WI38 (cell line): Measurements from ENCODE around the gene OR1M1.
"Not testable (repeated sequence)": the region's sequence is repeated elsewhere in the genome, so short reads cannot be mapped to it uniquely, and the experiment has no call there.

ENCODE experiments used
- H3K4me3 ChIP-seq: 2 replicates; pipeline ENCODE4 v1.5.1; 2011; ENCODE audit warnings: low read depth, mild to moderate bottlenecking, control low read depth, low read length
- CTCF ChIP-seq: IDR thresholded peaks from 2 replicates; pipeline ENCODE4 v1.5.1; 2012; ENCODE audit warnings: low read depth, mild to moderate bottlenecking, control low read depth, low read length

Gene OR1M1

GRCh38 chr19:9046694-9047093, 40.2 kb upstream of the OR1M1 start:
- TF ChIP-seq CTCF, result no peak
- no peak overlapping the region for H3K4me3 ChIP-seq

- no peak overlapping the region for H3K4me3 ChIP-seq
- TF ChIP-seq CTCF, result no peak
Observed at GRCh38 chr19:9052894-9053293, 34.0 kb upstream of the OR1M1 start.

GRCh38 chr19:9053674-9054073, 33.2 kb upstream of the OR1M1 start:
- not testable (repeated sequence) for H3K4me3 ChIP-seq

- no peak overlapping the region for H3K4me3 ChIP-seq
Observed at GRCh38 chr19:9054207-9054606, 32.7 kb upstream of the OR1M1 start.

GRCh38 chr19:9054765-9055164, 32.1 kb upstream of the OR1M1 start:
- TF ChIP-seq CTCF, result no peak
- no peak overlapping the region for H3K4me3 ChIP-seq

More at GRCh38 chr19:9054207-9054606, 32.7 kb upstream of the OR1M1 start:
- no peak for TF ChIP-seq CTCF

- not testable (repeated sequence) for H3K4me3 ChIP-seq
Observed at GRCh38 chr19:9056131-9056530, 30.7 kb upstream of the OR1M1 start.

GRCh38 chr19:9057505-9058258, 29.2 kb upstream of the OR1M1 start:
- TF ChIP-seq CTCF, result no peak

GRCh38 chr19:9058905-9059667, 27.8 kb upstream of the OR1M1 start:
- no peak overlapping the region for H3K4me3 ChIP-seq
- TF ChIP-seq CTCF, result no peak

More at GRCh38 chr19:9057505-9058258, 29.2 kb upstream of the OR1M1 start:
- H3K4me3 ChIP-seq, result no peak overlapping the region
